HEK293T (cell line): Measurements from ENCODE around the gene OR2AE1.

ENCODE experiments used
- ARNT ChIP-seq: fragments of 450-650 bp; IDR thresholded peaks from 2 replicates; pipeline ENCODE4 v1.6.1; 2017; ENCODE audit warnings: mild to moderate bottlenecking
- BHLHE40 ChIP-seq: fragments of 450-650 bp; IDR thresholded peaks from 2 replicates; pipeline ENCODE4 v1.6.1; 2016; ENCODE audit warnings: mild to moderate bottlenecking, moderate library complexity, borderline replicate concordance
- CTBP1 ChIP-seq: fragments of 450-650 bp; IDR thresholded peaks from 2 replicates; pipeline ENCODE4 v1.6.1; 2016; ENCODE audit warnings: borderline replicate concordance
- FOXK2 ChIP-seq: fragments of 450-650 bp; IDR thresholded peaks from 2 replicates; pipeline ENCODE4 v1.6.1; 2016; ENCODE audit warnings: mild to moderate bottlenecking
- LEF1 ChIP-seq: fragments of 450-650 bp; IDR thresholded peaks from 2 replicates; pipeline ENCODE4 v1.6.1; 2017; ENCODE audit warnings: mild to moderate bottlenecking, borderline replicate concordance
- PKNOX1 ChIP-seq: fragments of 450-650 bp; IDR thresholded peaks from 2 replicates; pipeline ENCODE4 v1.6.1; 2016
- SUZ12 ChIP-seq: fragments of 450-650 bp; IDR thresholded peaks from 2 replicates; pipeline ENCODE4 v1.6.1; 2016; ENCODE audit warnings: mild to moderate bottlenecking
- TARDBP ChIP-seq: fragments of 450-650 bp; IDR thresholded peaks from 2 replicates; pipeline ENCODE4 v1.6.1; 2016

DNA sequence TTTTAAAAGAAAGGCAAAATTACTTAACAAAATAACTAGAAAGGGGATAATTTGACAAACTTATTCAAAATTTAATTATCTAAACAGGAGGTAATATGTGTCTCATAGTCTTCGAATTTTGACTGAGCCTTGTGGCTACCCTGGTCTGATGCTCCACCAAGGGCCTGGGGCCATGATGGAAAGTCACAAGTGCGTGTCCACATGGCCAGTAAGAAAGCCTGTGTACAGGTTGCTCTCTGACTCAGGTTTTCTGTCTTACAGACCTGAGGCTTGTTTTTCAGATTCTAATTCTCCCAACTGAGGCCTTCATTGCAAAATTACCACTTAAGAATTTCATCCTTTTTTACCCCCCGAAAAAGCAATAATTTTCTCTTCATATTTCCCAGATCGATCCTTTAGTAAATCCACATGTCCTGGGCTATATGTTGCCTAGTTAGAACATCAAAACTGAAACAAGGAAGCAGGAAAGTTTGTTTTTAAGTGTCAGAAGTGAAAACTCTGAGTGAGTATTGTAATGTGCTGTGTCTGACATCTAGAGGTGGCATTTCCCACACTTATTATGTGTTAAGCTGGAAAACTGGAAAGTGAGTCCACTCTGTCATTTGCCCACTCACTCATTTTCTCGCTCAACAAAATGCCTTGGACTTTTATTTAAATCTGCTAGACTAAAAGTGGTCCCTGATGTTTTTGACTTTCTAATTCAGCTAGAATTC is 39.0 kb downstream of the OR2AE1 start:
- TF ChIP-seq LEF1 = no peak
- no peak for TF ChIP-seq TARDBP
- no peak for TF ChIP-seq ARNT
- no peak for TF ChIP-seq CTBP1
- TF ChIP-seq SUZ12 = no peak
- TF ChIP-seq BHLHE40 = no peak
- no peak for TF ChIP-seq PKNOX1
- TF ChIP-seq FOXK2 = no peak
